K562 (cell line): Measurements from ENCODE around the gene B3GAT3. TPM values are rescaled to one million over a fixed set of nuclear protein-coding genes. Genes with fewer than 3 reads are reported as not detected.

ENCODE experiments used
- MEF2D ChIP-seq: conservative IDR thresholded peaks from 2 replicates; pipeline ENCODE4 v1.6.1; 2016; ENCODE audit warnings: low read depth, missing genetic modification characterization, missing compliant biosample characterization
- MGA ChIP-seq: fragments of 450-650 bp; IDR thresholded peaks from 2 replicates; pipeline ENCODE4 v1.6.1; 2016; ENCODE audit warnings: mild to moderate bottlenecking, moderate library complexity
- MLLT1 ChIP-seq, 2 experiments: fragments of 450-650 bp; IDR thresholded peaks; 2 replicates each; pipeline ENCODE4 v1.6.1; 2016
- RAD21 ChIP-seq, 2 experiments: fragments of 250-450 bp in 1 of 2; fragments of 450-650 bp in 1 of 2; sonication (Bioruptor Pico) in 1 of 2; formaldehyde crosslinking in 1 of 2; IDR thresholded peaks in 1 of 2; conservative IDR thresholded peaks in 1 of 2; 2 replicates each; pipeline versions ENCODE4 v1.4.0 to v1.8.0; 2020 to 2022; ENCODE audit warnings: mild to moderate bottlenecking in 2 of 2, moderate library complexity in 1 of 2
- SAP30 ChIP-seq: fragments of 200-600 bp; sonication (generic); IDR thresholded peaks from 2 replicates; pipeline ENCODE4 v1.6.1; 2012; ENCODE audit warnings: borderline replicate concordance, low read depth, mild to moderate bottlenecking, moderate library complexity, low read length, control low read depth, inconsistent platforms; ENCODE audit not compliant: insufficient read depth, poor library complexity, severe bottlenecking
- TEAD4 ChIP-seq, 2 experiments: sonication (generic) in 1 of 2; formaldehyde crosslinking in 1 of 2; IDR thresholded peaks; 2 replicates each; pipeline versions ENCODE4 v1.6.1 to v1.8.0; 2012 to 2022; ENCODE audit warnings: borderline replicate concordance in 1 of 2, inconsistent platforms in 1 of 2, low read length in 1 of 2, mild to moderate bottlenecking in 1 of 2, missing genetic modification reagents in 1 of 2
- TRIM24 ChIP-seq, 2 experiments: fragments of 450-650 bp; IDR thresholded peaks; 2 replicates each; pipeline ENCODE4 v1.6.1; 2016
- ZBTB2 ChIP-seq: fragments of 450-650 bp; IDR thresholded peaks from 2 replicates; pipeline ENCODE4 v1.6.1; 2016; ENCODE audit warnings: antibody characterized with exemption
- ZNF586 ChIP-seq: fragments of 450-650 bp; formaldehyde crosslinking; conservative IDR thresholded peaks from 2 replicates; pipeline ENCODE4 v1.4.0; 2020; ENCODE audit warnings: mild to moderate bottlenecking, moderate library complexity
- polyA plus RNA-seq, 8 experiments: library from polyadenylated mRNA; depleted of rRNA in 4 of 8; stranded (reverse) in 5 of 8; unstranded in 3 of 8; fragments of >200 nt; fragmentation: Nextera tagmentation in 2 of 8; fragmentation: Illumina TruSeq in 1 of 8; extraction: Ambion mirVana in 2 of 8; extraction: Trizol in 1 of 8; gene quantifications; 2 replicates each; pipeline versions ENCODE4 v1.2.1 to v1.2.3, GENCODE V29; 2011 to 2014; ENCODE audit warnings: inconsistent platforms in 1 of 8, missing spikeins in 1 of 8
- total RNA-seq, 7 experiments: library from RNA; depleted of rRNA in 6 of 7; stranded (reverse); fragments of >200 nt in 6 of 7; fragmentation: Illumina TruSeq in 2 of 7; extraction: Trizol in 2 of 7; gene quantifications; 2 replicates each; pipeline versions ENCODE4 v1.2.1 to v1.2.3, GENCODE V29; 2011 to 2021; ENCODE audit warnings: low replicate concordance in 1 of 7
- TF ChIP-seq, protein P1 (sequence below): sonication (generic); formaldehyde crosslinking; IDR thresholded peaks from 2 replicates; pipeline ENCODE4 v1.8.0; 2022; ENCODE audit warnings: missing genetic modification reagents, mild to moderate bottlenecking, moderate library complexity, borderline replicate concordance

Gene B3GAT3
- total and polyA plus RNA-seq, 9 of the 15 experiments (the other 6 are each of a cell fraction or from before 2014, with no cell fraction given), result 0.30 to 64.0 (median 21.4) TPM

GRCh38 chr11:62665599-62666258 is 43.9 kb upstream of the B3GAT3 start (continued):
- TF ChIP-seq TEAD4 (IDR thresholded peaks at IDR 0.05; ENCODE audit: low read length), result peak; percentile 9; the same call in 1 of the 2 replicates
- no peak for TF ChIP-seq TEAD4 (CRISPR knock-in tag; IDR thresholded peaks at IDR 0.05; ENCODE audit: borderline replicate concordance)
- TF ChIP-seq, protein P1, sequence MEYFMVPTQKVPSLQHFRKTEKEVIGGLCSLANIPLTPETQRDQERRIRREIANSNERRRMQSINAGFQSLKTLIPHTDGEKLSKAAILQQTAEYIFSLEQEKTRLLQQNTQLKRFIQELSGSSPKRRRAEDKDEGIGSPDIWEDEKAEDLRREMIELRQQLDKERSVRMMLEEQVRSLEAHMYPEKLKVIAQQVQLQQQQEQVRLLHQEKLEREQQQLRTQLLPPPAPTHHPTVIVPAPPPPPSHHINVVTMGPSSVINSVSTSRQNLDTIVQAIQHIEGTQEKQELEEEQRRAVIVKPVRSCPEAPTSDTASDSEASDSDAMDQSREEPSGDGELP (CRISPR knock-in tag), result peak; percentile 50
- peak; percentile 53 for TF ChIP-seq MGA
- no peak for TF ChIP-seq ZBTB2
- 0 out of 4 replicates have a peak, but pooled peaks of 1 of the 2 experiments have one; percentile 2 for TF ChIP-seq RAD21 (CRISPR knock-in tag; conservative IDR thresholded peaks at IDR 0.05 in 1 of 2, IDR thresholded peaks at IDR 0.05 in 1 of 2)
- 0 out of 2 replicates have a peak, but pooled peaks have one; percentile 19 for TF ChIP-seq MEF2D
- no peak for TF ChIP-seq ZNF586
- peak in 1 of 2 experiments; percentile 51; a peak in 1 of 4 replicates for TF ChIP-seq MLLT1 (IDR thresholded peaks at IDR 0.05)
- TF ChIP-seq SAP30, result peak; percentile 32
- 0 out of 4 replicates have a peak, but pooled peaks of 1 of the 2 experiments have one; percentile 0 for TF ChIP-seq TRIM24 (IDR thresholded peaks at IDR 0.05)
